Measurements from ENCODE around the gene BLMH. TPM values are rescaled to one million over a fixed set of nuclear protein-coding genes. Genes with fewer than 3 reads are reported as not detected.

The BLMH gene
- total and polyA plus RNA-seq, 9 of the 15 experiments (the other 6 are each of a cell fraction or from before 2014, with no cell fraction given), result 26.0 to 118 (median 67.3) TPM

- ChIA-PET CTCF (ENCODE audit: low intra/inter-chr PET ratio) (no interaction called here), POLR2A (interaction anchor here (0.6 kb wide), 1 partner anchor 40 kb away, joined by 4 read pairs; no protein-coding TSS in a partner anchor)
- FAIRE-seq (no peak), DNase-seq (ENCODE audit: extremely low read depth in 1 of 4, low spot score in 3 of 4) (no peak), ATAC-seq (no peak)
- Histone ChIP-seq H4K20me1 (replicated peaks; ENCODE audit: control insufficient read depth, insufficient read depth, low read length) (peaks cover 6% of the 10 kb centered on the region; the same call in 1 of the 2 replicates), H3K36me3 (ENCODE audit: control insufficient read depth, insufficient read depth, low read length) (no peaks in the 10 kb centered on the region), H3K4me2 (ENCODE audit: insufficient read depth, low read length) (no peak overlapping the region), H3K9me1 (ENCODE audit: control insufficient read depth, insufficient read depth, low read length) (no peaks in the 10 kb centered on the region), H3K4me1 (replicated peaks in 1 of 2; ENCODE audit: control insufficient read depth in 2 of 2, insufficient read depth in 2 of 2, low read length in 2 of 2) (peaks cover 0 to 32% of the 10 kb centered on the region in 2 experiments; a peak in 2 of 5 replicates), H3K4me3 (no peak overlapping the region), H3K27me3 (ENCODE audit: control insufficient read depth in 2 of 2, insufficient read depth in 2 of 2, low read length in 2 of 2) (peaks cover 47 to 68% of the 10 kb centered on the region in 2 experiments), H2AFZ (ENCODE audit: low read depth, low read length) (no peak overlapping the region), H3K79me2 (ENCODE audit: control insufficient read depth, insufficient read depth, low read length) (no peaks in the 10 kb centered on the region), H3K9ac (ENCODE audit: insufficient read depth in 1 of 2, low read depth in 2 of 2, low read length in 2 of 2) (no peak overlapping the region), H3K9me3 (replicated peaks; ENCODE audit: control insufficient read depth, insufficient read depth, low read depth, low read length) (no peaks in the 10 kb centered on the region), H3K27ac (ENCODE audit: extremely low read depth, low read depth, low read length) (no peak overlapping the region)
- no peak for TF ChIP-seq RBM34 (IDR thresholded peaks at IDR 0.05; ENCODE audit: borderline replicate concordance, insufficient read depth, low read length)
- TF ChIP-seq FOXO4 (CRISPR knock-in tag; IDR thresholded peaks at IDR 0.05), result no peak
- no peak for TF ChIP-seq NBN (IDR thresholded peaks at IDR 0.05; ENCODE audit: low read depth)
- no peak for TF ChIP-seq MAFF (IDR thresholded peaks at IDR 0.05; ENCODE audit: low read length)
- no peak for TF ChIP-seq PKNOX1 (IDR thresholded peaks at IDR 0.05)
- TF ChIP-seq POLR2AphosphoS2 (IDR thresholded peaks at IDR 0.05; ENCODE audit: low read length), result no peak
- no peak for TF ChIP-seq TAF1 (IDR thresholded peaks at IDR 0.05; ENCODE audit: control insufficient read depth, extremely low read depth, insufficient read depth, low read length, severe bottlenecking)
- WGBS (ENCODE audit: insufficient coverage, low coverage, missing lambda C conversion rate), result 6% methylated on average over 6 of the region's 6 CpGs
- intact Hi-C loops (cut with micrococcal nuclease) (no loop called here), in situ Hi-C loops (cut with MboI) (no loop called here)
- BruUV-seq (replicated peaks), result no TSS peak
Observed at GRCh38 chr17:30234296-30234695, 57.4 kb downstream of the BLMH start.

Measured in K562 (cell line).